Thoracic aorta (tissue), 2 donors: ENCODE data around the gene MAP4. TPM values are rescaled to one million over a fixed set of nuclear protein-coding genes. Genes with fewer than 3 reads are reported as not detected.

ENCODE experiments used
- ATAC-seq: fragments of 150-250 bp; one replicate; pipeline ENCODE4 v1.8.0; 2017; ENCODE audit warnings: low read depth; ENCODE audit not compliant: insufficient number of reproducible peaks, low FRiP score
- DNase-seq: peaks from one replicate; pipeline ENCODE4 v3.0.0-alpha.2; 2020; ENCODE audit warnings: low spot score
- H3K27ac ChIP-seq, 2 donors: fragments of 200-600 bp; sonication (generic); 1 replicate in 1 of 2; 2 replicates in 1 of 2; pipeline ENCODE4 v1.5.1; 2016; ENCODE audit warnings: mild to moderate bottlenecking in 2 of 2, moderate library complexity in 2 of 2
- H3K27me3 ChIP-seq: fragments of 200-600 bp; sonication (generic); replicated peaks from 2 replicates; pipeline ENCODE4 v1.6.0; 2016; ENCODE audit warnings: mild to moderate bottlenecking; ENCODE audit not compliant: insufficient read depth
- H3K36me3 ChIP-seq: fragments of 200-600 bp; sonication (generic); one replicate; pipeline ENCODE4 v1.5.1; 2016
- H3K4me1 ChIP-seq, 2 donors: fragments of 200-600 bp; sonication (generic); 1 replicate in 1 of 2; 2 replicates in 1 of 2; pipeline versions ENCODE4 v1.5.1 to v1.6.0; 2016; ENCODE audit warnings: low read depth in 2 of 2, mild to moderate bottlenecking in 1 of 2; ENCODE audit not compliant: control insufficient read depth in 1 of 2
- H3K4me3 ChIP-seq: fragments of 200-600 bp; sonication (generic); 2 replicates; pipeline ENCODE4 v1.5.1; 2016; ENCODE audit warnings: mild to moderate bottlenecking
- H3K9me3 ChIP-seq: fragments of 200-600 bp; sonication (generic); 2 replicates; pipeline ENCODE4 v1.5.1; 2016
- total RNA-seq, 2 donors: library from RNA; depleted of rRNA; stranded (reverse); fragments of >200 nt; gene quantifications; one replicate each; pipeline versions ENCODE4 v1.1.0 to v1.2.3, GENCODE V29; 2016
- TF ChIP-seq, protein P1 (sequence below): fragments of 200-600 bp; sonication (generic); IDR thresholded peaks from one replicate; pipeline ENCODE4 v1.5.1; 2019; ENCODE audit warnings: antibody characterized with exemption

MAP4 gene
- total RNA-seq, 2 donors from 2014 or later = 252 to 264 TPM

- ATAC-seq = no peak
- Histone ChIP-seq H3K4me1 (peaks cover 12 to 26% of the 10 kb centered on the region in 2 donors), H3K36me3 (no peaks in the 10 kb centered on the region), H3K27ac (no peak overlapping the region), H3K4me3 (no peak overlapping the region), H3K9me3 (no peaks in the 10 kb centered on the region), H3K27me3 (no peaks in the 10 kb centered on the region)
- no peak for DNase-seq
- TF ChIP-seq, protein P1, sequence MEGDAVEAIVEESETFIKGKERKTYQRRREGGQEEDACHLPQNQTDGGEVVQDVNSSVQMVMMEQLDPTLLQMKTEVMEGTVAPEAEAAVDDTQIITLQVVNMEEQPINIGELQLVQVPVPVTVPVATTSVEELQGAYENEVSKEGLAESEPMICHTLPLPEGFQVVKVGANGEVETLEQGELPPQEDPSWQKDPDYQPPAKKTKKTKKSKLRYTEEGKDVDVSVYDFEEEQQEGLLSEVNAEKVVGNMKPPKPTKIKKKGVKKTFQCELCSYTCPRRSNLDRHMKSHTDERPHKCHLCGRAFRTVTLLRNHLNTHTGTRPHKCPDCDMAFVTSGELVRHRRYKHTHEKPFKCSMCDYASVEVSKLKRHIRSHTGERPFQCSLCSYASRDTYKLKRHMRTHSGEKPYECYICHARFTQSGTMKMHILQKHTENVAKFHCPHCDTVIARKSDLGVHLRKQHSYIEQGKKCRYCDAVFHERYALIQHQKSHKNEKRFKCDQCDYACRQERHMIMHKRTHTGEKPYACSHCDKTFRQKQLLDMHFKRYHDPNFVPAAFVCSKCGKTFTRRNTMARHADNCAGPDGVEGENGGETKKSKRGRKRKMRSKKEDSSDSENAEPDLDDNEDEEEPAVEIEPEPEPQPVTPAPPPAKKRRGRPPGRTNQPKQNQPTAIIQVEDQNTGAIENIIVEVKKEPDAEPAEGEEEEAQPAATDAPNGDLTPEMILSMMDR = no peak
Observed at GRCh38 chr3:47971081-47971480, 45.1 kb downstream of the MAP4 start.

- Histone ChIP-seq H3K27ac (no peak overlapping the region), H3K4me1 (peaks cover 10 to 26% of the 10 kb centered on the region in 2 donors), H3K27me3 (no peaks in the 10 kb centered on the region), H3K4me3 (no peak overlapping the region), H3K36me3 (no peaks in the 10 kb centered on the region), H3K9me3 (no peaks in the 10 kb centered on the region)
- DNase-seq (no peak), ATAC-seq (no peak)
- TF ChIP-seq, protein P1 = no peak
Observed at GRCh38 chr3:47964740-47965139, 51.5 kb downstream of the MAP4 start.

- ATAC-seq (no peak), DNase-seq (no peak)
- H3K4me1 ChIP-seq = peaks cover 10 to 26% of the 10 kb centered on the region in 2 donors
- H3K9me3 ChIP-seq = no peaks in the 10 kb centered on the region
- H3K36me3 ChIP-seq = no peaks in the 10 kb centered on the region
- no peaks in the 10 kb centered on the region for H3K27me3 ChIP-seq
- H3K27ac ChIP-seq = no peak overlapping the region
- TF ChIP-seq, protein P1 = no peak
- H3K4me3 ChIP-seq = no peak overlapping the region
Observed at GRCh38 chr3:47961815-47962606, 54.2 kb downstream of the MAP4 start.

DNA sequence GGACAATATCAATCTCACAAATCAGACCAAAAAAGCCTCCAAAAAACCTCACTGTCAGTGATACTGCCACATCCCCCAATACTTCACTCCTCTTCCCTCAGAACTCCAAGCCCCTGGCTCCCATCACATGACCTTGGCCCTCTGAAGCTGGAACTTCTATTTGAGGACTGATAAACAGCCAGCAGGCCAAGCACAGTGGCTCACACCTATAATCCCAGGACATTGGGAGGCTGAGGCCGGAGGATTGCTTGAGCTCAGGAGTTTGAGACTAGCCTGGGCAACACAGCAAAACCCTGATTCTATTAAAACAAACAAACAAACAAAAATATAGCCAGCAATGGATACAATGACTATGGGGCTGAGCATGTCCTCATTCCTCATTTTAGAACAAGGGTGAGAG, 55.2 kb downstream of the MAP4 start:
- no peaks in the 10 kb centered on the region for H3K36me3 ChIP-seq
- DNase-seq (no peak), ATAC-seq (no peak)
- H3K27ac ChIP-seq = no peak overlapping the region
- TF ChIP-seq, protein P1 = no peak
- peaks cover 10 to 26% of the 10 kb centered on the region in 2 donors for H3K4me1 ChIP-seq
- H3K9me3 ChIP-seq = no peaks in the 10 kb centered on the region
- no peak overlapping the region for H3K4me3 ChIP-seq
- H3K27me3 ChIP-seq = no peaks in the 10 kb centered on the region

GRCh38 chr3:47956521-47956920, 59.7 kb downstream of the MAP4 start:
- Histone ChIP-seq H3K9me3 (no peaks in the 10 kb centered on the region), H3K27me3 (no peaks in the 10 kb centered on the region), H3K4me3 (no peak overlapping the region), H3K4me1 (peaks cover 0 to 34% of the 10 kb centered on the region in 2 donors), H3K27ac (no peak overlapping the region), H3K36me3 (no peaks in the 10 kb centered on the region)
- ATAC-seq (no peak), DNase-seq (no peak)
- TF ChIP-seq, protein P1 = no peak
